Measurements from ENCODE around the gene P2RY11.

DNA sequence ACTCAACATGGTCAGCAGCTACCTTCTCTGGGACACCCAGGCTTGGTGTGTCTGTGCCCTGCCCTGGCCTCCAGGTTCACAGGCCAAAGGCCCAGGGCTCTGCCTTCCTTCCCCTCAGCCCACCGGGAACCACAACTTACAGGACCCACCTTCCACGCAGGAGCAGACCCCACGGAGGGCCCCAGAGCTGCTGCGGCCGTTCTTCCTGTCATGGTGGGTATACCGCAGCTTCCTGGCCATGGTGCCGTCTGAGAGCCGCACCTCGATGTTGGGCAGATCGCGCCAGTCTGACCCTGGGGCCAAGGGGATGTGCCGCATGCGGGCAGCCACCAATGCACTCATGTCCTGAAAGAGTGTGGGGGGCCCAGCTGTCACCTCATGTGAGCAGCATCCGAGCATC, 25.4 kb downstream of the P2RY11 start:
- TF ChIP-seq POLR2A (IDR thresholded peaks at IDR 0.05; ENCODE audit: low read length) (no peak), GATA1 (IDR thresholded peaks at IDR 0.05; ENCODE audit: low read depth, low read length) (no peak)

Data from erythroblast (primary cell).